ENCODE results near the gene KCNAB2.

Gene KCNAB2

GRCh38 chr1:6084781-6085495, 39.2 kb downstream of the KCNAB2 start:
- DNase-seq = no peak

- no peak for DNase-seq
Observed at GRCh38 chr1:6085666-6086065, 40.0 kb downstream of the KCNAB2 start.

GRCh38 chr1:6086358-6086757, 40.7 kb downstream of the KCNAB2 start:
- DNase-seq = no peak

GRCh38 chr1:6086762-6087376, 41.2 kb downstream of the KCNAB2 start:
- DNase-seq = no peak

- no peak for DNase-seq
Observed at GRCh38 chr1:6087377-6087772, 41.7 kb downstream of the KCNAB2 start.

GRCh38 chr1:6087958-6088357, 42.3 kb downstream of the KCNAB2 start:
- no peak for DNase-seq

GRCh38 chr1:6088956-6089355, 43.3 kb downstream of the KCNAB2 start:
- DNase-seq = no peak

GRCh38 chr1:6090288-6090687, 44.6 kb downstream of the KCNAB2 start:
- no peak for DNase-seq

GRCh38 chr1:6090996-6091822, 45.5 kb downstream of the KCNAB2 start:
- DNase-seq = no peak

- DNase-seq = no peak
Observed at GRCh38 chr1:6091823-6092109, 46.1 kb downstream of the KCNAB2 start.

- no peak for DNase-seq
Observed at GRCh38 chr1:6092211-6092610, 46.5 kb downstream of the KCNAB2 start.

GRCh38 chr1:6093071-6093470, 47.4 kb downstream of the KCNAB2 start:
- DNase-seq = no peak

GRCh38 chr1:6093611-6094010, 47.9 kb downstream of the KCNAB2 start:
- no peak for DNase-seq

- DNase-seq = no peak
Observed at GRCh38 chr1:6094246-6094645, 48.6 kb downstream of the KCNAB2 start.

- no peak for DNase-seq
Observed at GRCh38 chr1:6094801-6095505, 49.3 kb downstream of the KCNAB2 start.

GRCh38 chr1:6095511-6096242, 50.0 kb downstream of the KCNAB2 start:
- DNase-seq = no peak

GRCh38 chr1:6096243-6097116, 50.8 kb downstream of the KCNAB2 start:
- no peak for DNase-seq

- DNase-seq = no peak
Observed at GRCh38 chr1:6097117-6097595, 51.5 kb downstream of the KCNAB2 start.

- DNase-seq = no peak
Observed at GRCh38 chr1:6097824-6098223, 52.1 kb downstream of the KCNAB2 start.

GRCh38 chr1:6098303-6099215, 52.9 kb downstream of the KCNAB2 start:
- DNase-seq = no peak

GRCh38 chr1:6099297-6099696, 53.6 kb downstream of the KCNAB2 start:
- no peak for DNase-seq
